A673 (cell line): ENCODE measurements around the gene TBC1D19.

Experiments
- CTCF ChIP-seq: fragments of 300-800, 200-600 bp; sonication (generic); conservative IDR thresholded peaks from 2 replicates; pipeline ENCODE4 v1.5.1; 2017; ENCODE audit warnings: low read depth, mild to moderate bottlenecking, antibody characterized with exemption, low read length, moderate library complexity, mixed read lengths
- EZH2 ChIP-seq: fragments of 200-600 bp; sonication (generic); IDR thresholded peaks from 2 replicates; pipeline ENCODE4 v1.6.1; 2017; ENCODE audit warnings: borderline replicate concordance, low read depth, mild to moderate bottlenecking, mixed read lengths, antibody characterized with exemption, low read length; ENCODE audit not compliant: poor library complexity, severe bottlenecking

- TF ChIP-seq CTCF: no peak
- no peak for TF ChIP-seq EZH2
These were observed 50.4 kb downstream of the TBC1D19 start for GRCh38 chr4:26634237-26634636.
